Bone marrow (tissue), 2 donors: ENCODE results near the gene PAX3.

Experiments used
- DNase-seq, 2 donors: peaks; one replicate each; lab custom pipeline; 2025; lab: John Stamatoyannopoulos, UW

The PAX3 gene

GRCh38 chr2:222310747-222311318, 12.0 kb upstream of the PAX3 start:
- DNase-seq, result no peak

GRCh38 chr2:222309766-222310165, 11.0 kb upstream of the PAX3 start:
- DNase-seq, result no peak

DNA sequence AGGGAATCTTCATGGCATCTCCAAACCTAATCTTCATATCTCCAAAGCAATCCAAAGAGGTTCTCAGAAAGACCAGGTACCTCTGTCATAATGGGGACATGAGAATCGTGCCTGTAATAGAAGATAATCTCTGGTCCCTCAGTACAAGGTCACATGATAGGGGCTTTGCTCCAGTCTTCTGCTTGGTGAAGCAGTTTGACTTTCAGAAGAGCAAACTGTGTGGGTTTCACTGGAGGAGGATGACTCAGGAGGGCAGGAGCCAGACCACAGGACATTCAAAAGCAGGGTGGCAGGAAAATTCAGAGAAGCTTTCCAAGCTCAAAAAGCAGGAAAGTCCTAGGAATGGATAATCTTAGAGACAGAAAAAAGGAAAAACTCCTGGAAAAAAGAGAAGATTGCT, 10.6 kb upstream of the PAX3 start:
- no peak for DNase-seq

DNA sequence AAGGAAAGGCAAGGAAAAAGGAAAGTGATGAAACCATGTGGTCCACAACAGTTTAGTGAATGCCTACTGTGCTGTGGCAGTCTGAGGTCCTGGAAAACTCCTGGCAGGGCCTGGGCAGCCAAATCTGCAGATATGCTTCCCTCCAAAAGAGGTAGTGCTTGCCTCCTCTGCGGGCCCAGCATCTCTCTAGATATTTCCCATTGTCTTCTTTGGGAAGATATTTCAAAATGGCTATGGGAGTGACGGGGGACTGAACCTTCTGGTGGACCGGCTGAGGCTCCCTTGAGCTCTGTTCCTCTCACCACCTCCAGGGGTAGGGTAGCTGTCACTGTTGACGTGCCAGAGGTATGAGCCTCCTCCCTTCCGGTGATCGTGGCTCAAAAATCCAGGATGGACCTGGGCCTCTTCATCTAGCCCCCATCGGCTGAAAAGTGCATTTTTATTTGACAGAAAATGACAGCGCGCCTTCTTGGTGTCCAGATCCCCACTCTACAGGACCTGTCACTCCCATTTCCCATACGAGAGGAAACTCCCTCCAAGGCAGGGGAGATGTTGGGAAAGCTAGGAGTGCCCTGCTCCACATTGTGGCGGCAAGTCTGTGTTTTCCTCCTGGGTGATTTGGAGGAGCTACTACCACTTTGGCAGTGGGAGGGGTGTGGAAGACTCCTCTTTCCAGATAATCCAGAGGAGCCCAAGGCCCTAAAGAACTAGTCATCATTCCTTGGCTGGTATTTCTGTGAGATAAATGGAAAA, 9.4 kb upstream of the PAX3 start:
- no peak for DNase-seq

DNA sequence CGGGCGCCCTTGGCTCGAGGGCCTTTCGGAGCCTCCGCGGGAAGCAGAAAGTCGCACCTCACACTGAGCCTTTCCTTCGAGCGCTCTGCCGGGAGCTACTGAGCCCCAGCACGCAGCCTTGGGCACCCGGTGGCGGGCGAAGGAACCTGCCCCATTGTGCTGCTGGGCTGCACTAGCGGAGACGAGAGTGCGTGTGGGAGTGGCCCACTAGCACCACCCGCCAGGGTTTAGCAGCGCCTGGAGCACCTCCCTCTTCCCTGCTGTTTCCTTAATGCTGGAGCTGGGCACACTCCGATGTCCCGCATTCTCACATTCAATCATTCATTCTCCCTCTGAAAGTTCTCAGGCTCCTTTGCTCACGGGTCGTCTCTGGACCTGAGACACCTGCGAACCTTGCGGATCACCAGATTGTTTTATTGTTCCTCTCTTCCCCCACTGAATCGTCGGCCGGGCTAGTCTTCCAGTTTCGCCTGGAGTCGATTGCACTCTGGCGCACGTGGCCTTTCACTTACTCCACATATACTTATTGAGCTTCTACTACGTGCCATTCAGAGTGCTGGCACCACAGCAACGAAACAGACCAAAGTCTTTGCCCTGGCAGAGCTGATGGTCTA, 8.5 kb upstream of the PAX3 start:
- DNase-seq, result no peak

- DNase-seq, result no peak
Observed at GRCh38 chr2:222306393-222307142, 7.8 kb upstream of the PAX3 start.

DNA sequence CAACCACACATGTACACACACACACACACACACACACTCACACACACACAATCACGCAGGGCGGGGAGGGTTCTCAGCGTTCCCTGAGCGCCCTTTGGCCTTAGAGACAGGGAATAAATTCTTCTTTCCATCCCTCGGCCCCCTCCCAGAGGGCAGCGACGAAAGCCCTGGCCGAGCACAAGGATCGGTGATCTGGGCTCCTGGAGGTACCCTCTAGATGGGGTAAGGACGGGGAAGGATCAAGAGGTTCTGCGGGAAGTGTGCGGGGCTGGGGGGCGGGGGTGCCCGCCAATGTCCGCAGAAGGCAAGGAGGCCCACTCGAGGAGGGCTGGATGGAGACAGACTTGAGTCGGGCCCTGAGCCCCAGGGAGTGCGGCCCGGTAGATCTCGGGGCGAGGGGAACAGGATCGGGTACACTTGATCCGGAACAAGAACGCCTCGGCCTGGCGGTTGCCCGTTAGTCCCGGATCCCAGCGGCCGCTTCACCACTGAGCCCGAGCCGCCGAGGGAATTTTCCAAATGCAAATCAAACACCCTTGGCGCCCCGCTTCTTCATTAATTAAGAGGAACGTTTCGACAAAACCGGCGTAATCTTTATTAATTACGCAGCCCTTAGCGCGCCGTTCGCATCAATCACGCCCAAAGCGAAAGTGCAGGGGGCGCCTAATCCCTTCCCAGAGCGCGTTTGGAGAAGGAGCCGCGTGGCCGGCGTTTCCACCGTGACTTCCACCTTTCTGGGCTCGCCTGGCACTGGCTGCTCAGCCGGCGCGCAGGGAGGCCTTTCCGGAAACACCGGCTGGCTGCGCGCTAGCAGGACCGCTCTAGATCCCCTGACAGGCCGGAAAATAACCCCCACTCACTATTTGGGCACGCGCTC, 7.0 kb upstream of the PAX3 start:
- DNase-seq, result no peak

- no peak for DNase-seq
Observed at GRCh38 chr2:222304737-222305515, 6.1 kb upstream of the PAX3 start.

GRCh38 chr2:222303828-222304736, 5.3 kb upstream of the PAX3 start:
- DNase-seq, result no peak

DNA sequence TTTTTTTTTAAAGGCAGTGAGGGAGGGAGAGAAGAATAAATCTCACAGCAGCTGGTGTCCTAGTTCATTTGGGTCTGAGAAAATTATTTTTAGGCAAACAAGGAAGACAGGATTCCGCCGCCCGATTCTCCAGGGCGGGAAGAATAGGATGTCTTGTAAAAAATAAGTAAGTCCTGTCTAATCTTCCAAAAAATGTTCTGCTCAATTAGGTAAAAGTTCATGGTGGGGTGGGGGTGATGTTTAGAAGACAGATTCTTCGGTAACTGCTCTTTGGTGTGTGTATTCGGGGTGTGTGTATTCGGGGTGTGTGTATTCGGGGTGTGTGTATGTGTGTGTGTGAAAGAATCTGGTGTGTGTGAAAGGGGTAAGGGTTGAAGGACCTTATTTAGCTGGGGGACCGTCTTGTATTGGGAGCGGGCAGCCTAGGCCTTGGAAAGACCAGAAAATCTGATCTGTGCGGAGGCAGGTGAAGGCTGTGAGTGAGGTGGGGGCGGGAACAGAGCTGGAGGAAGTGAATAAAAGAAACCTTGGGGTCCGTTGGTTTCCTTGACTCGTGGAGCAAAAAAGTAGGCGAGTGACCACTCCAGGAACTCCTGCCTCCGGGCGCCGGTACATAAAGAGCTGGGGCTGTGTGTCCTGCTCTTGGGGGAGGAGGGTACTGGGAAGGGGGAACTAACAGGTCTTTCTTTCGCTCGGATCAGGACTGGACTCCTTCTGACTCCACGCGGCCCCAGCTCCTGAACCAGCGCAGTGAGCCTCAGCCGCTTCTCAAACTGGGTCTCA, 4.4 kb upstream of the PAX3 start:
- DNase-seq, result no peak

DNA sequence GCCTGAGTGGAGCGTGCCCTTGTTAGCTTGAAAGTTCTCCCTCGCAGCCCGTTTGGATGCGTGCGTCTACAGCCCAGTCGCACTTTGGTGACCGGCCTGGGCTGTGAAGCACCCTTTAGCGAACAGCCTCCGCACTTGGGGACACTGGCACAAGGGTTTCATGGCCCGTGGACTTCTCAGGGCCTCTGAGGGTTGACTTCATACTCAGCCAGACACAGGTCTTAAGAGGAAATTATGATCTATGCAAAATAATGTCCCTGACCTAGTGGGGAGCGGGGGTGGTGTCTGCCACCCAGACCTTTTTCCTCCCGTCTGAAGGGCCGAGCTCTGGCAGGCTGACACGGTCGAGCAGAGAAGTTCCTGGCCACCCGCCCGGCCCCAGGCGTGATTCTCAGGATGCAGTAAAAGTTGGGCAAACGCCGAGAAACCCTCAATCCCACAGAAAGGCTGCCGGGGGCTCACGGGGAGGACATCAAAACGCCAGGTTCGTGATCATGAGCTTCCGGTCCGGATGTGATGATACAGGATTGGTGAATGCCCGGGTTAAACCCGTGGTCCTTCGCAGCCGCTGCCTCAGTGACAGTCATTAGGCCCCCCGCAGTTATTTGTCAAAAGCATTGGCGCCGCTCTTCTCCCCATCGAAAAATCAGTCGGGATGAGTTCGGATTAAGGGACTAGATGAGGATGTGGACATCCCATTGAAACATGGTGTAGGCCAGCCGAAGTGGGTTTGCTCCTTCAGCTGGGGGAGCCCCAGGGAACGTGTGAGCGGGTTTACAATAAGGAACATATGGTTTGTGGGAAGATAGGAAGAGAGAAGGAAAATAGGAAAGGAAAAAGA, 3.6 kb upstream of the PAX3 start:
- no peak for DNase-seq

- DNase-seq, result no peak
Observed at GRCh38 chr2:222301796-222302118, 3.0 kb upstream of the PAX3 start.

DNA sequence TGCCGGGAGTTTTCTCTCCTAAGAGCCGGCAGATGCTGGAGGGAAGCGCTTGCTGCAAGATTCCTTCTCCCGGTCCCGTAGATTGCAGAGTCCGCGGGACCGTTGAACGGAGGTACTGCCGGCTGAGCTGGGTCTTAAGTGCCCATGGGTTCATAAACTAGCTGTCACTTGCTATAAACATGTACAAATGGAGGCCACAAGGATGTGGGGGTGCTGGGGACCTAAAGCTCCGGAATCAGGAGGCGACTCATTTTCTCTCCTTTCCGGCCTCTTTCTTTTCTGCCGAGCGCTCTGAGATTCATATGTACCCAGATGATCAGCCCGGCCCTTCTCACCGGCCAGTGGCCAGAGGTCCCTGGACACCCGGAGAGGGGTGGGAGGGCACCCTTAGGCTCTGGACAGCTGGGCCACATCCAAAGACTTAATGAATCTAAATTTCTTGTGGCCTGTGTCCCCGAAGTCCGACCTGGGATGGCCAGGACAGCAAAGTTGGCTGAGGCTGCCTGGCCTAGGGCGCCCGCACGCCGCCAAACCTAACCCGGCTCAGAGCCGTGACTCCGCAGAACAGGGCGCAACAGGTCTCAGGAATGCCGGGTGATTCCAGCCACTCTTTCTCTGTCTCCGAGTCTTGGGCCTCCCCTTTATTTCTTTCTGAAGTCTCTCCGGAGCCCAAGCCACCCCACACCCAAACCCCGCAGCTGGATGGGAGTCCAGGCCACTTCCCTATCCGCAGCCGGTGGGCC, 2.4 kb upstream of the PAX3 start:
- DNase-seq, result no peak

GRCh38 chr2:222300726-222301052, 1.9 kb upstream of the PAX3 start:
- no peak for DNase-seq

DNA sequence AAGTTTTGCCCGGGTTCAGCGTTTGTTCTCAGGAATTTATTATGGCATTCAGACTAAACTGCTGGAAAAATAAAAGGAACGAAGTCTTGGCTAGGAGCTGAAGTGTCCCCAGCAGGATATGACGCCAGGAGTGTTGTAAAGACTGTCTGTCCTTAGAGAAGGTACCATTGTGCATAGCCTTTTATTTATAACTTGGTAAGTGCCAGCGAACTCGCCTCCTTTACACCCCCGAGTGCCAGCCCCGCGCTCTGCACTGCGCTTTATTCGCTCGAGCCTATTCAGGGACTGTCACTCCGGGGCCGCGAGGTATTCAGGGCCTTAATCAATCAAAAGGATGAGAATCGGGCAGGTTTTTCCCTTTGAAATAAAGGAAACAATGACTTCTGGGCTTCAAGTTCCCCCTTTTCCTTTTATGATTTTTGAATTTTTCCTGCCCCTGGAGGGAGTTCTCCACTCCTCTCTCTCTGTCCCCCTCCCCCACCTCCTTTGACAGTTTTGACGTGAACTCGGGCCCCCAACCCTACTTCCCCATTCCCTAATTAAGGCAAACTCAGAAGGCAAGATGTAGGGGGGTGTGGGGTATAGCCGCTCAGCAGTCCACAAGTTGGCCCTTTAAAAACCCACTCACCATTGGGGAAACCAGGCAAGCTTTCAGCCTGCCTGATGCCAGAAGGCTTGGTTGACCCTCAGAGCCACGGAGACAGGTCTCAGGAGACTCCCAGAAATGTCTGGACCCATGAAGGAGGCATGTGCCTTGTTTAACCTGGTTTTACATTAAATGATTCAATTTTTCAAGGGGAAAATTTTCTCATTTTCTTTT, 1.3 kb upstream of the PAX3 start:
- no peak for DNase-seq

- no peak for DNase-seq
Observed at GRCh38 chr2:222298001-222298310, 842 bp downstream of the PAX3 start.

GRCh38 chr2:222297600-222297935, 1.2 kb downstream of the PAX3 start:
- DNase-seq, result no peak
